GM10266 (cell line): ENCODE measurements around the gene H2BK1.

ENCODE experiments used
- DNase-seq: peaks from one replicate; pipeline ENCODE4 v3.0.0; 2012; ENCODE audit errors: extremely low spot score
- CTCF ChIP-seq: IDR thresholded peaks from 2 replicates; pipeline ENCODE4 v1.5.1; 2012; ENCODE audit warnings: mild to moderate bottlenecking, low read depth; ENCODE audit not compliant: control insufficient read depth, insufficient read depth; ENCODE audit errors: missing control alignments

H2BK1 gene

DNA sequence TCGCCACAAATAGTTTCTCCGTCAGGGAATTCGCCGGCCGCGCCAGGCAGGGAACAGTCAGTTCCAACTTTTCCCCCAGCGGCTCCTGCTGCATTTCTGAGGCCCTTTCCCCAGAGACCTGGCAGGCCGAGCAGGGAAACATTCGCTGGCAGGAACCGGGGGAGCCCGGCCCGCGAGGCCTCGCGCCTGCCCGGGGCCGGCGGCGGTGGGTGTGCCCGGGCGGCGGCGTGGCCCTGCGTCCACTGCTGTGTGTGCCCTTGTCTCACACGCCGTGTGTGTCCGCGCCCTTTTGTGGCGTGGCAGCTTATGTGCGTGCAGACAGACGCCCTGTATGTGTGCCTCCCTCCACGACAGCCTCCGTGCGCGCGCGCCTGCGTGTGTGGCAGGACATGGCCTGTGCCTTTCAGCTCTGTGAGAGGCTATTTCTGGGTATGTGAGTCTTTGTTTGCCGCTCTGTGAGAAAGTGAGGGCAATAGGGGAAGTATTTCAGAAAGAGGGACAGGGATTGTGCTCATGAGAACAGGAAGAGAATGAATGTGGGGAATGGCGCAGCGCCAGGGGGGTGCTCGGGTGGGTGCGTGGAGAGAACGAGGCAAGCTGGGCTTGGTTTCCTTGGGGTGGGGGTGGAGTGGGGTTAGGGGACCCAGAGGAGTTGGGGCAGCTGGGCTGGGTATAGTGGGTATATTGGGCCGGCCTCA, 38.9 kb upstream of the H2BK1 start:
- no peak for TF ChIP-seq CTCF
- peak; percentile 56 for DNase-seq

DNA sequence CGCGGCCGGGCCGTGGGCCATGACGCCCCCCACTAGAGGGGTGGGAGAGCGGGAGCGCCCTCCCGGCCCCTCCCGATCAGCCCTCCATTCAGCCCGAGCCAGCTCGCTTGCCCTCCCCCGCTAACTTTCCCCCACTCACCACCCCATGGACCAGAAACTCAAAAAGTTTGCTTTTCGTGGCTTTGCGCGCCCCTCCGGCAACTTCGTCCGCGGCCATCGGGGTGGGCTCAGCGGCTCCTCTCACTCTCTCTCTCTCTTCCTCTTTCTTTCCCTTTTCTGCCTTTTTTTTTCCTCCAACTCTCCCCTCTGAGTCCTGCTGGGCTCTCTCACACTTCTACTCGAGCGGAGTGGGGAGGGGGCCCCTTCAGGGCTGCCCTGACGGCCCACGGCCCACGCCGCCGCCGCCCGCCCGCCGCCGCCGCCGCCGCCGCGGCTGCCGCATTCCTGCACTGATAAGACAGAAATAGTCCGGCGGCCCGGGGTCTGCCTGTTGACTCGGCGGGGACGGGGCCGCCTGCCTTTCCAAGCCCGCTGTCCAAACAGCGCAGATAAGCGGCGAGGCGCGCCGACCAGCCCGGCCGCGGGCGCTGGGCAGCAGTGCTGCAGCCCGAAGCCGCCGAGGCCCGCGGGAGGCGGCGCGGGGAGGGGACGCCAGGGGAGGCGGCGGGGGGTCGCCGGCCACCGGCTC, 38.2 kb upstream of the H2BK1 start, which contains the start of gene SMARCD3:
Gene SMARCD3 (minus strand): TSS at position 349 of the 688 bp plus-strand sequence. CDS start 132 bp downstream, at position 217.
- peak; percentile 60 for DNase-seq

DNA sequence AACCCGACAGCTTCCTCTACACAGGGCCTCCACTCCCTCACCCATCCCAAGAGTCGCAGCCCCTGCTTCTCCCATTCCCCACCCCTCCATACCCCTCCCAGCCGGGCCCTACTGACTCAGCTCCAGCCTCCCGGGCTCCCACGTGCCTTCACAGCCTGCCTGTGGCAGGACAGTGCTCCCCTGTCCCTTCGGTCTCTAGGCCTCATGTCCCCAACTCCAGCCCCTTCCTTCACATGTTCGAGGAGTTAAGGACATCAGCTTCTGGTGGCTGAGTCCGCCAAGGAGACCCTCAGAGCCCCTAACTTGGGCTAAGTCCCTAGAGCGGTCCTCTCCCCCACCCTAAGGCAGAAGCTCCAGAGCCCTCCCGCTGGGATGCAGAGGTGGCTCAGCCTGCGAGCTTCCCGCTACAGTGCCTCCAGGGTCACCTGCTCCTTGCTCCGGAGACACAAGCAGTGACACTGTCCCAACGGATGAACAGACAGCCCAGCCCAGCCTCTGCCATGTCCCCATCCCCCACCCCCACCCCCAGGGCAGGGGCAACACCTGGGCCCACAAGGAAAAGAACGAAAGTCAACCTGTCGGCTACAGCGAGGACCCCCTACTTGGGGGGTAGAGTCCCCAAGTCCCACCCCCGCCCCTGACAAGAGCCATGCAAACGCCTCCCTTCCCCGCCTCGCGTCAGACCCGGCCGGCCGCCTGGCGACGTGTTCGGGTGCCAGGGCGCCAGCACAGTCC, 37.5 kb upstream of the H2BK1 start:
- peak; percentile 57 for DNase-seq
- TF ChIP-seq CTCF: no peak

More for the DNA sequence above, 38.2 kb upstream of the H2BK1 start, which contains the start of gene SMARCD3:
- no peak for TF ChIP-seq CTCF

DNA sequence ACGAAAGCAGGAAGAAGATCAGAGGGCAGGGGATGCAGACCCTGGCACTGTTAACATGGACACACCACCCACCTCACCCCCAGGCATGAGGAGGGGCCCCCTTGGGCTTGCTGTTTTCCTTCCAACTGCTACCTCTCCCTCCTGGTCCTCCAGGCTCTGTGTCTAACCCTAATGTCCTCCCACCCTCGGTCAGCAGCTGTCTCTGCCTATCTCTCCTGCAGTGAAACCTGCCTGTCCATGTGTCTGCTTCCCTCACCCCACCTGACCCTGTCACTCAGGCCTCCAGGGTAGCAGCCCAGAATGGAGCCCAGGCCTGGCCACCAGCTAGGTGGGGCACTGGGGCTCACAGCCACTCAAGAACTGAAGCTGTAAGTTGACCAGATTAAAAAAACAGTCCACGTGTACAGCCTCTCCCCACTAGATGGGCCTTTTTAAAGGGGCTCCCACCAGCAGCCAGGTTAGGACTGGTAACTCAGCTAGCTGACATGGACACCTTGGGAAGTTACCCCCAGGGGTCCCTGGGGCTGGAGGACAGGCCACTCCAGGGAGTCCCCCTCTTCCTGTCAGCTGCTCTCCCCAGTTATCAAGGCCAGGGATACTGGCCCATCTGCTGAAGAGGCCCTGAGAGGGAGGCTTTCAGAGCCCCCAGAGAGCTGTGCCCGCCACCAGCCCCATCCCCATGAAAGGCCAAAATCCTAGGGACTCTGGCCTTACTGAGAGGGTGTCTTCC, 36.7 kb upstream of the H2BK1 start:
- DNase-seq: no peak
- TF ChIP-seq CTCF: no peak

DNA sequence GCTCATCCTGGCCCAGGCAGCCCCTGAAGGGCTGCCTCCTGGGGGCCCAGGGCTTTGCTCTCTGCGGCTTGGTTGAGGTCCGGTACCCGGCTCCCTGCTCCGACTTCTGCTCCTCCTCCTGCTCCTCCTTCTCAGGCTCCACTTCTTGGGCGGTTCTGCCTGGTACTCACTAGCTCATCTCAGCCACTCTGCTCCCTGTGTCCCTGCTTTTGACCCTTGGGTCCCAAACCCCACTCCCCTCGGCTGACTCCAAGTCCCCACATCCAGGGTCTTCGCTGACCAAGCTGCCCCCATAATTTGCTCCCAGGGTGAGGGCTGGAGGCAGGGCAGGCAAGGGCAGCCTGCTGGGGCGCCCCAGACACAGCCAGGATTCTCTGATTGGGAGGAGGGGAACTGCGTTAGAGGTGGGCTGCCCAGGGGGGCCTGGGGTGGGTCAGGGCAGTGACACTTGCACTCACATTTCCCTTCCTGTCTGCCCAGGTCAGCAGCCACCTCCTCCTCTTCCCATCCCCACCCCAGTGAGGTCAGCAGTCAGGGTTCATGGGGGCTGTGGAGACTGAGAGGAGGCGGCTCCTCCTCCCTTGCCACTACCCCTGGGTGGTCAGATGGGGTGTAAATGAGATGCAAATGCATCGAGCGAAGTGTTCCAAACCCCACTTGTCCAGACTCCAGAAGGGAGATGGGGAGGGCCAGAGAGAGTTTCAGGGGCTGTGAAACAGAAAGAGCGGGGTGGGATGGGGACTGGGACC, 36.0 kb upstream of the H2BK1 start:
- DNase-seq: no peak
- TF ChIP-seq CTCF: no peak

DNA sequence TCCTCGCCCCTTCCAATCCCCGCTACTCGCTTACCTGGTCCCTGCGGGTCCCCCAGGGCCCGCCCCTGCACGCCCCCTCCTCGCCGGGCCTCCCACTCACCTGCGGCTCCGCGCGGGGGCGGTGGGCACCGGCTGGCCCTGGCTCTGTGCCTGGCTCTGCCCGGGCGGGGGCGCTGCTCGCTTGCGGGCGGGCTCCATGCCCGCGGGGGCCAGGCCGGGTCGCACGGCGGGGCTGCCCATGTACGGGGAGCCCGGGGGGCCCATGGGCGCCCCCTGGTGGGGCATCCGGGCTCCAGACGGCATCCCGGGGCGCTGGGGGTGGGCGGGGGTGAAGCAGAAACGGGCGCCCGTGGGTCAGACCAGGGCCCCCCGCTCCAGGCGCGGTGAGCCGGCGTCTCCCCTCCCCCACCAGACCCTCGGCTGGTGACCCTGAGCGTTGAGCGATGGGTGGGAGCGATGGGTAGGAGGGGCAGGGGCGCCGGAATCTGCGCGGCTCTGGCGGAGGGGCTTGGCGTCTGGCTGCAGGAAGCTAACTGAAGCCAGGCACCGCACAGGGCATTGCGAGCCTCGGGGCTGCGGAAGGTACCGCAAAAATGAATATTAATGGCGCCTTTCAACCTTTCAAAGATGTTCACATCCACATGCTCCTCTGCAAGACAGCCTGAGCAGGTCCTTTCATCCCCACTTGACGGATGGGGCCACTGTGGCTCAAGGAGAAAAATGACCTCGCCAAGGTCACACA, 35.2 kb upstream of the H2BK1 start:
- DNase-seq: peak; percentile 93
- peak; percentile 52 for TF ChIP-seq CTCF
